Spleen (tissue), 11 donors: ENCODE results near the gene C10orf88. TPM values are rescaled to one million over a fixed set of nuclear protein-coding genes. Genes with fewer than 3 reads are reported as not detected.
A peak's percentile ranks its signal among the peaks of the same experiment; 100 is the strongest.

Experiments used
- DNase-seq: peaks from one replicate; pipeline ENCODE4 v3.0.0-alpha.2; 2020
- H3K27ac ChIP-seq, 8 donors: fragments of 200-600 bp; sonication (generic) in 7 of 8; 1 replicate in 4 of 8; 2 replicates in 4 of 8; pipeline versions ENCODE4 v1.5.0 to v1.8.0; 2016 to 2021; ENCODE audit warnings: inconsistent platforms in 4 of 8, mild to moderate bottlenecking in 4 of 8, moderate library complexity in 1 of 8
- H3K27me3 ChIP-seq, 7 donors: fragments of 200-600 bp; sonication (generic) in 6 of 7; replicated peaks in 1 of 7; 1 replicate in 4 of 7; 2 replicates in 3 of 7; pipeline versions ENCODE4 v1.5.0 to v1.8.0; 2016 to 2021; ENCODE audit warnings: inconsistent platforms in 3 of 7, mild to moderate bottlenecking in 1 of 7
- H3K36me3 ChIP-seq, 6 donors: fragments of 200-600 bp; sonication (generic) in 5 of 6; 1 replicate in 4 of 6; 2 replicates in 2 of 6; pipeline versions ENCODE4 v1.5.0 to v1.8.0; 2016 to 2021; ENCODE audit warnings: inconsistent platforms in 2 of 6
- H3K4me1 ChIP-seq, 6 donors: fragments of 200-600 bp; sonication (generic) in 5 of 6; 1 replicate in 3 of 6; 2 replicates in 3 of 6; pipeline versions ENCODE4 v1.5.0 to v1.8.0; 2016 to 2021; ENCODE audit warnings: inconsistent platforms in 3 of 6
- H3K4me3 ChIP-seq, 8 donors: fragments of 200-600 bp; sonication (generic) in 7 of 8; 1 replicate in 4 of 8; 2 replicates in 4 of 8; pipeline versions ENCODE4 v1.5.0 to v1.8.0; 2016 to 2021; ENCODE audit warnings: inconsistent platforms in 4 of 8, mild to moderate bottlenecking in 4 of 8, moderate library complexity in 2 of 8
- H3K9me3 ChIP-seq, 8 donors: fragments of 200-600 bp; sonication (generic) in 7 of 8; 1 replicate in 4 of 8; 2 replicates in 4 of 8; pipeline versions ENCODE4 v1.5.0 to v1.8.0; 2016 to 2021; ENCODE audit warnings: inconsistent platforms in 4 of 8
- POLR2A ChIP-seq, 3 donors: fragments of 450-650 bp; IDR thresholded peaks; one replicate each; pipeline ENCODE4 v1.5.1; 2017; ENCODE audit warnings: antibody characterized with exemption in 3 of 3, mild to moderate bottlenecking in 1 of 3
- POLR2AphosphoS5 ChIP-seq, 3 donors: sonication (generic); formaldehyde crosslinking; IDR thresholded peaks; one replicate each; pipeline ENCODE4 v1.5.1; 2017; ENCODE audit warnings: antibody characterized with exemption in 3 of 3
- WGBS, 5 donors: extraction: QIAGEN DNeasy Blood & Tissue Kit in 3 of 5; methylation state at CpG; one replicate each; pipeline versions ENCODE4 v1.1.5 to v1.1.7; 2013 to 2018; 5-methylcytosine and 5-hydroxymethylcytosine counted together
- intact Hi-C: fragments of 100-400 bp; cut with DNase I; formaldehyde crosslinking; loops from one replicate; pipeline ENCODE4 v1.15.0; 2023; ENCODE audit warnings: low total_unique reads
- polyA plus RNA-seq, 3 donors: library from polyadenylated mRNA; stranded (reverse); fragments of 200-250 nt; gene quantifications; one replicate each; pipeline ENCODE4 v1.2.1, GENCODE V29; 2013
- total RNA-seq, 7 donors: library from RNA; depleted of rRNA in 3 of 7; stranded (reverse); fragments of >200 nt in 3 of 7; fragmentation: NEBNext Ultra II Directional in 4 of 7; extraction: Animal tissue kit (Norgen Biotek cat#: 25700) in 4 of 7; gene quantifications; one replicate each; pipeline versions ENCODE4 v1.1.0 to v1.2.1, GENCODE V29; 2016 to 2021
- TF ChIP-seq, protein P1 (sequence below), 11 experiments: fragments of 200-600 bp in 7 of 11; fragments of 450-650 bp in 4 of 11; sonication (generic) in 4 of 11; IDR thresholded peaks in 8 of 11; conservative IDR thresholded peaks in 3 of 11; 1 replicate in 7 of 11; 2 replicates in 4 of 11; pipeline versions ENCODE4 v1.4.0 to v1.8.0; 2016 to 2021; ENCODE audit warnings: antibody characterized with exemption in 11 of 11, inconsistent platforms in 4 of 11, mild to moderate bottlenecking in 1 of 11
- donor health status: healthy with polysubstance abuse.
- donor health status: DM: no; HTN: no; CAD: no; lungs with moderate emphysema.
- donor health status: DM: no; HTN: no; CAD: no.
- donor health status: Bipolar disorder and iron deficiency.
- donor health status: healthy.
- donor health status: DM: no; HTN: no; CAD: no.
- donor health status: DM: yes; HTN: yes; CAD: no.

C10orf88 gene
- total and polyA plus RNA-seq, 10 donors = 4.7 to 10.2 (median 7.0) TPM

- Histone ChIP-seq H3K27me3 (no peaks in the 10 kb centered on the region), H3K4me1 (peaks cover 0 to 5% (median 0%) of the 10 kb centered on the region in 6 donors), H3K9me3 (no peaks in the 10 kb centered on the region), H3K36me3 (peaks cover 3 to 85% (median 50%) of the 10 kb centered on the region in 6 donors), H3K27ac (no peak overlapping the region), H3K4me3 (no peak overlapping the region)
- TF ChIP-seq POLR2AphosphoS5 (IDR thresholded peaks at IDR 0.05) = peak in 2 of 3 donors; percentile 15 to 53
- TF ChIP-seq, protein P1, sequence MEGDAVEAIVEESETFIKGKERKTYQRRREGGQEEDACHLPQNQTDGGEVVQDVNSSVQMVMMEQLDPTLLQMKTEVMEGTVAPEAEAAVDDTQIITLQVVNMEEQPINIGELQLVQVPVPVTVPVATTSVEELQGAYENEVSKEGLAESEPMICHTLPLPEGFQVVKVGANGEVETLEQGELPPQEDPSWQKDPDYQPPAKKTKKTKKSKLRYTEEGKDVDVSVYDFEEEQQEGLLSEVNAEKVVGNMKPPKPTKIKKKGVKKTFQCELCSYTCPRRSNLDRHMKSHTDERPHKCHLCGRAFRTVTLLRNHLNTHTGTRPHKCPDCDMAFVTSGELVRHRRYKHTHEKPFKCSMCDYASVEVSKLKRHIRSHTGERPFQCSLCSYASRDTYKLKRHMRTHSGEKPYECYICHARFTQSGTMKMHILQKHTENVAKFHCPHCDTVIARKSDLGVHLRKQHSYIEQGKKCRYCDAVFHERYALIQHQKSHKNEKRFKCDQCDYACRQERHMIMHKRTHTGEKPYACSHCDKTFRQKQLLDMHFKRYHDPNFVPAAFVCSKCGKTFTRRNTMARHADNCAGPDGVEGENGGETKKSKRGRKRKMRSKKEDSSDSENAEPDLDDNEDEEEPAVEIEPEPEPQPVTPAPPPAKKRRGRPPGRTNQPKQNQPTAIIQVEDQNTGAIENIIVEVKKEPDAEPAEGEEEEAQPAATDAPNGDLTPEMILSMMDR (IDR thresholded peaks at IDR 0.05 in 8 of 11, conservative IDR thresholded peaks at IDR 0.05 in 3 of 11) = no peak
- intact Hi-C loops = no loop called here
- DNase-seq = no peak
- WGBS, 5 donors = 92 to 98% (median 97%) methylated on average over 6 of the region's 6 CpGs
Observed at GRCh38 chr10:122993797-122994336, 39.8 kb upstream of the C10orf88 start.

GRCh38 chr10:122992031-122992585 lies 38.1 kb upstream of the C10orf88 start:
- no peak overlapping the region for H3K27ac ChIP-seq
- peaks cover 3 to 77% (median 42%) of the 10 kb centered on the region in 6 donors for H3K36me3 ChIP-seq
- no peak for DNase-seq
- intact Hi-C loops = no loop called here
- H3K4me1 ChIP-seq = no peaks in the 10 kb centered on the region
- no peak overlapping the region for H3K4me3 ChIP-seq
- WGBS, 5 donors = 88 to 98% (median 90%) methylated on average over 1 of the region's 1 CpG
- no peaks in the 10 kb centered on the region for H3K9me3 ChIP-seq
- TF ChIP-seq POLR2AphosphoS5 (IDR thresholded peaks at IDR 0.05) = no peak
- TF ChIP-seq POLR2A (IDR thresholded peaks at IDR 0.05) = no peak
- TF ChIP-seq, protein P1 (IDR thresholded peaks at IDR 0.05 in 8 of 11, conservative IDR thresholded peaks at IDR 0.05 in 3 of 11) = no peak
- no peaks in the 10 kb centered on the region for H3K27me3 ChIP-seq

DNA sequence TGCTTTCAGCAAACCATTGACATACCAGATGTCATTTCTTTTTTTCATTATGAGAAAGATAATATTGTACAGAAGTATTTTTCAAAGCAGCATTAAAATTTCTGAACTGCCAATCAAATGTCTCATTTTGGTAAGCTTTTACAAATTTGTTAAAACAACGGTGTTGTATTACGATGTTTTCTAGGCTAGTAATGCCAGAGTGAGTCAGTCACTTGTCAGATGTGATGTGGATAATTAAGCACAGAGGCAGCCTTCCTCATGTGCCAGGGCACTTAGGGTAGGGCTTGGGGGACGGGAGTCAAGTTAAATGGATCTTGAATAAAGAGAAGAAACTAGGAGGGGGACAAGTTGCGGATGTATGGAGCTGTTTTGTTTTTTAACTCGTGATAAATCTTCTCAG lies 36.3 kb upstream of the C10orf88 start:
- intact Hi-C loops = no loop called here
- H3K27ac ChIP-seq = no peak overlapping the region
- no peaks in the 10 kb centered on the region for H3K9me3 ChIP-seq
- TF ChIP-seq, protein P1 (IDR thresholded peaks at IDR 0.05 in 8 of 11, conservative IDR thresholded peaks at IDR 0.05 in 3 of 11) = no peak
- TF ChIP-seq POLR2AphosphoS5 (IDR thresholded peaks at IDR 0.05) (no peak), POLR2A (IDR thresholded peaks at IDR 0.05) (no peak)
- H3K27me3 ChIP-seq = no peaks in the 10 kb centered on the region
- DNase-seq = no peak
- H3K36me3 ChIP-seq = peaks cover 3 to 72% (median 27%) of the 10 kb centered on the region in 6 donors
- WGBS, 5 donors = 64 to 87% (median 77%) methylated on average over 5 of the region's 5 CpGs
- H3K4me3 ChIP-seq = no peak overlapping the region
- H3K4me1 ChIP-seq = no peaks in the 10 kb centered on the region

GRCh38 chr10:122988501-122988900 lies 34.5 kb upstream of the C10orf88 start:
- TF ChIP-seq, protein P1 (IDR thresholded peaks at IDR 0.05 in 8 of 11, conservative IDR thresholded peaks at IDR 0.05 in 3 of 11) = no peak
- no peak for TF ChIP-seq POLR2A (IDR thresholded peaks at IDR 0.05)
- no peak for TF ChIP-seq POLR2AphosphoS5 (IDR thresholded peaks at IDR 0.05)
- Histone ChIP-seq H3K27ac (no peak overlapping the region), H3K4me1 (no peaks in the 10 kb centered on the region), H3K9me3 (no peaks in the 10 kb centered on the region), H3K36me3 (peaks cover 0 to 71% (median 11%) of the 10 kb centered on the region in 6 donors), H3K27me3 (no peaks in the 10 kb centered on the region), H3K4me3 (no peak overlapping the region)
- DNase-seq = no peak
- WGBS, 5 donors = 69 to 93% (median 90%) methylated on average over 2 of the region's 2 CpGs
- intact Hi-C loops = no loop called here
